ENCODE results near the gene ATAD3B.

GRCh38 chr1:1477206-1477605, 5.6 kb downstream of the ATAD3B start:
- TF ChIP-seq JUNB (IDR thresholded peaks at IDR 0.05) (no peak), CTCF (IDR thresholded peaks at IDR 0.05 in 2 of 3, conservative IDR thresholded peaks at IDR 0.05 in 1 of 3; ENCODE audit: control insufficient read depth in 2 of 3, extremely low read depth in 1 of 3, insufficient read depth in 1 of 3, low read depth in 3 of 3, low read length in 3 of 3) (no peak), POLR2A (IDR thresholded peaks at IDR 0.05; ENCODE audit: low read depth, low read length) (no peak), HCFC1 (IDR thresholded peaks at IDR 0.05; ENCODE audit: low read length) (no peak), FOXM1 (IDR thresholded peaks at IDR 0.05; ENCODE audit: low read depth, low read length) (no peak), TCF12 (IDR thresholded peaks at IDR 0.05; ENCODE audit: low read depth, low read length) (no peak), ZNF592 (IDR thresholded peaks at IDR 0.05) (no peak), REST (IDR thresholded peaks at IDR 0.05; ENCODE audit: low read depth, low read length) (no peak), FOS (IDR thresholded peaks at IDR 0.05; ENCODE audit: borderline replicate concordance, extremely low read depth, insufficient read length) (no peak), CEBPB (IDR thresholded peaks at IDR 0.05; ENCODE audit: borderline replicate concordance in 1 of 2, low read depth in 2 of 2, low read length in 2 of 2) (no peak), SP1 (IDR thresholded peaks at IDR 0.05; ENCODE audit: low read depth, low read length) (no peak), STAT3 (IDR thresholded peaks at IDR 0.05; ENCODE audit: low read depth, low read length) (no peak)
- TF ChIP-seq, protein P1, sequence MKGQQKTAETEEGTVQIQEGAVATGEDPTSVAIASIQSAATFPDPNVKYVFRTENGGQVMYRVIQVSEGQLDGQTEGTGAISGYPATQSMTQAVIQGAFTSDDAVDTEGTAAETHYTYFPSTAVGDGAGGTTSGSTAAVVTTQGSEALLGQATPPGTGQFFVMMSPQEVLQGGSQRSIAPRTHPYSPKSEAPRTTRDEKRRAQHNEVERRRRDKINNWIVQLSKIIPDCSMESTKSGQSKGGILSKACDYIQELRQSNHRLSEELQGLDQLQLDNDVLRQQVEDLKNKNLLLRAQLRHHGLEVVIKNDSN (IDR thresholded peaks at IDR 0.05; ENCODE audit: borderline replicate concordance, extremely low read length, insufficient read depth, low read depth, low read length), result no peak
